Mesothelial cell of epicardium (in vitro differentiated cells): ENCODE data around the gene ITPR1. TPM values are rescaled to one million over a fixed set of nuclear protein-coding genes. Genes with fewer than 3 reads are reported as not detected.

Source experiments
- DNase-seq, 2 experiments: peaks; one replicate each; pipeline ENCODE4 v3.0.0; 2021; ENCODE audit warnings: low spot score in 2 of 2; ENCODE audit not compliant: unreplicated experiment in 2 of 2
- H3K27ac Mint-ChIP-seq: 2 replicates; pipeline ENCODE4 v1.8.0; 2021; ENCODE audit warnings: mixed read lengths
- H3K27me3 Mint-ChIP-seq: 2 replicates; pipeline ENCODE4 v1.8.0; 2021; ENCODE audit warnings: low read depth, mixed read lengths
- H3K36me3 Mint-ChIP-seq: 2 replicates; pipeline ENCODE4 v1.8.0; 2021; ENCODE audit warnings: mixed read lengths
- H3K4me1 Mint-ChIP-seq: 2 replicates; pipeline ENCODE4 v1.8.0; 2021; ENCODE audit warnings: mixed read lengths
- H3K4me3 Mint-ChIP-seq: 2 replicates; pipeline ENCODE4 v1.8.0; 2021; ENCODE audit warnings: mild to moderate bottlenecking, moderate library complexity, mixed read lengths
- H3K9me3 Mint-ChIP-seq: 2 replicates; pipeline ENCODE4 v1.8.0; 2021; ENCODE audit warnings: mixed read lengths
- CTCF ChIP-seq: fragments of 200-600 bp; sonication (generic); IDR thresholded peaks from one replicate; pipeline ENCODE4 v1.5.0; 2021; ENCODE audit warnings: antibody characterized with exemption; ENCODE audit not compliant: unreplicated experiment
- total RNA-seq: library from RNA; stranded (reverse); gene quantifications from 3 replicates; pipeline ENCODE4 v1.2.1, GENCODE V29; 2021

The ITPR1 gene
- total RNA-seq, 1 donor from 2014 or later: 21.3 TPM

- Mint-ChIP-seq H3K27ac (no peak overlapping the region), H3K36me3 (no peaks in the 10 kb centered on the region), H3K4me3 (no peak overlapping the region), H3K27me3 (no peaks in the 10 kb centered on the region), H3K9me3 (no peaks in the 10 kb centered on the region), H3K4me1 (peaks cover 4% of the 10 kb centered on the region)
- no peak for DNase-seq
- no peak for TF ChIP-seq CTCF
Measured at GRCh38 chr3:4660936-4661335, 167.8 kb downstream of the ITPR1 start.

GRCh38 chr3:4664412-4664811 lies 171.3 kb downstream of the ITPR1 start:
- no peak for DNase-seq
- TF ChIP-seq CTCF: no peak
- Mint-ChIP-seq H3K9me3 (no peaks in the 10 kb centered on the region), H3K36me3 (peaks cover 2% of the 10 kb centered on the region), H3K27ac (no peak overlapping the region), H3K4me3 (no peak overlapping the region), H3K4me1 (no peaks in the 10 kb centered on the region), H3K27me3 (no peaks in the 10 kb centered on the region)

- Mint-ChIP-seq H3K27me3 (peaks cover 3% of the 10 kb centered on the region), H3K9me3 (no peaks in the 10 kb centered on the region), H3K27ac (no peak overlapping the region), H3K4me1 (no peaks in the 10 kb centered on the region), H3K36me3 (peaks cover 2% of the 10 kb centered on the region), H3K4me3 (no peak overlapping the region)
- no peak for TF ChIP-seq CTCF
- DNase-seq: no peak
Measured at GRCh38 chr3:4665197-4665596, 172.0 kb downstream of the ITPR1 start.

GRCh38 chr3:4666071-4666470 lies 172.9 kb downstream of the ITPR1 start:
- peaks cover 2% of the 10 kb centered on the region for H3K36me3 Mint-ChIP-seq
- H3K9me3 Mint-ChIP-seq: no peaks in the 10 kb centered on the region
- no peak for TF ChIP-seq CTCF
- no peak overlapping the region for H3K27ac Mint-ChIP-seq
- no peaks in the 10 kb centered on the region for H3K4me1 Mint-ChIP-seq
- H3K4me3 Mint-ChIP-seq: no peak overlapping the region
- peaks cover 6% of the 10 kb centered on the region for H3K27me3 Mint-ChIP-seq
- no peak for DNase-seq

GRCh38 chr3:4670352-4670751 lies 177.2 kb downstream of the ITPR1 start:
- Mint-ChIP-seq H3K4me1 (no peaks in the 10 kb centered on the region), H3K36me3 (peaks cover 2% of the 10 kb centered on the region), H3K27me3 (peaks cover 6% of the 10 kb centered on the region), H3K27ac (no peak overlapping the region), H3K9me3 (no peaks in the 10 kb centered on the region), H3K4me3 (no peak overlapping the region)
- TF ChIP-seq CTCF: no peak
- DNase-seq: no peak

- no peak for DNase-seq
- H3K4me1 Mint-ChIP-seq: no peaks in the 10 kb centered on the region
- no peak overlapping the region for H3K27ac Mint-ChIP-seq
- H3K9me3 Mint-ChIP-seq: no peaks in the 10 kb centered on the region
- H3K36me3 Mint-ChIP-seq: peaks cover 2% of the 10 kb centered on the region
- H3K27me3 Mint-ChIP-seq: peaks cover 6% of the 10 kb centered on the region
- no peak for TF ChIP-seq CTCF
- H3K4me3 Mint-ChIP-seq: no peak overlapping the region
Measured at GRCh38 chr3:4672725-4673275, 179.7 kb downstream of the ITPR1 start.
